B cell (primary cell): Measurements from ENCODE around the gene REM2.

Experiments
- EZH2 ChIP-seq: IDR thresholded peaks from 2 replicates; pipeline ENCODE4 v1.6.1; 2012; ENCODE audit warnings: borderline replicate concordance, low read depth, mild to moderate bottlenecking, moderate library complexity, low read length; ENCODE audit not compliant: insufficient read depth, poor library complexity, severe bottlenecking
- TF ChIP-seq, protein P1 (sequence below): fragments of 200-600 bp; IDR thresholded peaks from one replicate; pipeline ENCODE4 v1.8.0; 2022; ENCODE audit warnings: antibody characterized with exemption, mild to moderate bottlenecking

DNA sequence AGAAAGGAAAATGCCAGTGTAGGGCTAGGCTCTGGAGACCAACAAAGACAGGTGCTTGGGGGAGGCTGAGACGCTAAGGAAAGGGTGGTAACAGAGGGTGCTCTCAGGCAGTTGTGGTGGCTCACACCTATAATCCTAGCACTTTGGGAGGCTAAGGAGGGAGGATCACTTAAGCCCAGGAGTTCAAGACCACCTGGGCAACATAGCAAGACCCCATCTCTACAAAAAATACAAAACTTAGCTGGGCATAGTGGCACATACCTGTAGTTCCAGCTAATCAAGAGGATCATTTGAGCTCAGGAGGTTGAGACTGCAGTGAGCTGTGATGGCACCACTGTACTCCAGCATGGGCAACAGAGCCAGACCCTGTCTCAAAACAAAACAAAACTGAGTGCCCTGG lies 12.4 kb downstream of the REM2 start:
- TF ChIP-seq, protein P1, sequence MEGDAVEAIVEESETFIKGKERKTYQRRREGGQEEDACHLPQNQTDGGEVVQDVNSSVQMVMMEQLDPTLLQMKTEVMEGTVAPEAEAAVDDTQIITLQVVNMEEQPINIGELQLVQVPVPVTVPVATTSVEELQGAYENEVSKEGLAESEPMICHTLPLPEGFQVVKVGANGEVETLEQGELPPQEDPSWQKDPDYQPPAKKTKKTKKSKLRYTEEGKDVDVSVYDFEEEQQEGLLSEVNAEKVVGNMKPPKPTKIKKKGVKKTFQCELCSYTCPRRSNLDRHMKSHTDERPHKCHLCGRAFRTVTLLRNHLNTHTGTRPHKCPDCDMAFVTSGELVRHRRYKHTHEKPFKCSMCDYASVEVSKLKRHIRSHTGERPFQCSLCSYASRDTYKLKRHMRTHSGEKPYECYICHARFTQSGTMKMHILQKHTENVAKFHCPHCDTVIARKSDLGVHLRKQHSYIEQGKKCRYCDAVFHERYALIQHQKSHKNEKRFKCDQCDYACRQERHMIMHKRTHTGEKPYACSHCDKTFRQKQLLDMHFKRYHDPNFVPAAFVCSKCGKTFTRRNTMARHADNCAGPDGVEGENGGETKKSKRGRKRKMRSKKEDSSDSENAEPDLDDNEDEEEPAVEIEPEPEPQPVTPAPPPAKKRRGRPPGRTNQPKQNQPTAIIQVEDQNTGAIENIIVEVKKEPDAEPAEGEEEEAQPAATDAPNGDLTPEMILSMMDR, result no peak
- no peak for TF ChIP-seq EZH2
